ENCODE measurements around the gene ANP32D.
"Not testable (repeated sequence)": the region's sequence is repeated elsewhere in the genome, so short reads cannot be mapped to it uniquely, and the experiment has no call there.

The ANP32D gene

DNA sequence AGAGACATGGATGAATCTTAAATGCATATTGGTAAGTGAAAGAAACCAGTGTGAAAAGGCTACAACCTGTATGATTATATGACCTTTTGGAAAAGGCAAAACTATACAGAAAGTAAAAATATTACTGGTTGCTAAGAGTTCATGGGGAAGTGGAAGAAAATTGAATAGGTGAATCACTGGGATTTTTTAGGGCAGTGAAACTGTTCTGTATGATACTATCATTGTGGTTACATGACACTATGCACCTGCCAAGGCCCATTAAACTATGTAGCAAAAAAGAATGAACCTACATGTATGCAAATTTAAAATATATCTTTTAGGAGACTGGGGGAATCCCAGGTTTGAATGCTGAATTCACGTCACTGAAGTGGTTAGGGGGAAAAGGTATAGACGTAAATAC, 40.5 kb downstream of the ANP32D start:
- Histone ChIP-seq H2AFZ (ENCODE audit: low read depth, low read length) (no peak overlapping the region), H3K36me3 (ENCODE audit: insufficient read depth, low read length) (no peaks in the 10 kb centered on the region), H3K27me3 (ENCODE audit: insufficient read depth, low read length) (peaks cover 5% of the 10 kb centered on the region), H3K9me3 (ENCODE audit: low read length) (no peaks in the 10 kb centered on the region), H3K4me1 (ENCODE audit: insufficient read depth, low read length) (no peaks in the 10 kb centered on the region), H3K4me3 (ENCODE audit: low read length) (no peak overlapping the region)

DNA sequence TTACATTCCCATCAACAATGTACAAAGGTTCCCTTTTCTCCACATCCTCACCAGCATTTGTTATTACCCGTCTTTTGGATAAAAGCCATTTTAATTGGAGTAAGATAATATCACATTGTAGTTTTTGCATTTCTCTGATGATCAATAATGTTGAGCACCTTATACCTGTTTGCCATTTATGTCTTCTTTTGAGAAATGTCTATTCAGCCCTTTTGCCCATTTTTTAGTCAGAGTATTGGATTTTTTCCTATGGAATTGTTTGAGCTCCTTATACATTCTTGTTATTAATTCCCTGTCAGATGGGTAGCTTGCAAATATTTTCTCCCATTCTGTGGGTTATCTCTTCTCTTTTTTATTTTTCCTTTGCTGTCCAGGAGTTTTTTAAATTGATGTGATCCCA, 42.4 kb downstream of the ANP32D start:
- H3K4me3 ChIP-seq (ENCODE audit: low read length) = no peak overlapping the region
- no peaks in the 10 kb centered on the region for H3K4me1 ChIP-seq (ENCODE audit: insufficient read depth, low read length)
- H3K9me3 ChIP-seq (ENCODE audit: low read length) = no peaks in the 10 kb centered on the region
- no peak overlapping the region for H2AFZ ChIP-seq (ENCODE audit: low read depth, low read length)
- H3K36me3 ChIP-seq (ENCODE audit: insufficient read depth, low read length) = no peaks in the 10 kb centered on the region
- H3K27me3 ChIP-seq (ENCODE audit: insufficient read depth, low read length) = no peaks in the 10 kb centered on the region

DNA sequence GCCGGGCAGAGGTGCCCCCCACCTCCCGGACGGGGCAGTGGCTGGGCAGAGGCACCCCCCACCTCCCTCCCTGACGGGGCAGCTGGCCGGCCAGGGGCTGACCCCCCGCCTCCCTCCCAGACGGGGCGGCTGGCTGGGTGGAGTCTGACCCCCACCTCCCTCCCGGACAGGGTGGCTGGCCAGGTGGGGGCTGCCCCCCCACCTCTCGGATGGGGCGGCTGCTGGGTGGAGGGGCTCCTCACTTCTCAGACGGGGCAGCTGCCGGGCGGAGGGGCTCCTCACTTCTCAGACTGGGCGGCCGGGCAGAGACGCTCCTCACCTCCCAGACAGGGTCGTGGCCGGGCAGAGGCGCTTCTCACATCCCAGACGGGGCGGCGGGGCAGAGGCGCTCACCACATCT, 48.0 kb downstream of the ANP32D start:
- H3K4me1 ChIP-seq (ENCODE audit: insufficient read depth, low read length); H3K36me3 ChIP-seq (ENCODE audit: insufficient read depth, low read length); H2AFZ ChIP-seq (ENCODE audit: low read depth, low read length); H3K4me3 ChIP-seq (ENCODE audit: low read length); H3K9me3 ChIP-seq (ENCODE audit: low read length); H3K27me3 ChIP-seq (ENCODE audit: insufficient read depth, low read length): not testable (repeated sequence)

Data from neuron (in vitro differentiated cells).